GM23248 (cell line): Measurements from ENCODE around the gene AFAP1. TPM values are rescaled to one million over a fixed set of nuclear protein-coding genes. Genes with fewer than 3 reads are reported as not detected.

Experiments used
- DNase-seq: peaks from one replicate; pipeline ENCODE4 v3.0.0-alpha.2; 2015
- H2AFZ ChIP-seq: fragments of 200-600 bp; sonication (generic); 2 replicates; pipeline ENCODE4 v1.6.1; 2016; ENCODE audit warnings: antibody characterized with exemption
- H3F3A ChIP-seq: fragments of 200-600 bp; sonication (generic); 2 replicates; pipeline ENCODE4 v1.6.1; 2016; ENCODE audit warnings: mild to moderate bottlenecking, antibody characterized with exemption, mixed run types; ENCODE audit not compliant: insufficient read depth
- H3K27ac ChIP-seq: fragments of 200-600 bp; sonication (generic); 2 replicates; pipeline ENCODE4 v1.5.1; 2016; ENCODE audit warnings: mild to moderate bottlenecking
- H3K27me3 ChIP-seq: fragments of 200-600 bp; sonication (generic); replicated peaks from 2 replicates; pipeline ENCODE4 v1.6.1; 2016; ENCODE audit warnings: mild to moderate bottlenecking; ENCODE audit not compliant: insufficient read depth
- H3K36me3 ChIP-seq: fragments of 200-600 bp; sonication (generic); 2 replicates; pipeline ENCODE4 v1.6.1; 2016; ENCODE audit warnings: low read depth, mild to moderate bottlenecking
- H3K4me1 ChIP-seq: fragments of 200-600 bp; sonication (generic); 2 replicates; pipeline ENCODE4 v1.6.1; 2016; ENCODE audit warnings: mild to moderate bottlenecking; ENCODE audit not compliant: insufficient read depth
- H3K4me2 ChIP-seq: fragments of 200-600 bp; sonication (generic); one replicate; pipeline ENCODE4 v1.6.1; 2016; ENCODE audit warnings: mild to moderate bottlenecking; ENCODE audit not compliant: unreplicated experiment
- H3K4me3 ChIP-seq: fragments of 200-600 bp; sonication (generic); 2 replicates; pipeline ENCODE4 v1.5.1; 2016; ENCODE audit warnings: mild to moderate bottlenecking
- H3K79me2 ChIP-seq: fragments of 200-600 bp; sonication (generic); 2 replicates; pipeline ENCODE4 v1.6.1; 2016; ENCODE audit warnings: mild to moderate bottlenecking; ENCODE audit not compliant: insufficient read depth
- H3K9ac ChIP-seq: fragments of 200-600 bp; sonication (generic); 2 replicates; pipeline ENCODE4 v1.6.1; 2016; ENCODE audit warnings: mild to moderate bottlenecking
- H3K9me2 ChIP-seq: fragments of 200-600 bp; sonication (generic); 2 replicates; pipeline ENCODE4 v1.6.1; 2016; ENCODE audit warnings: mixed run types, mild to moderate bottlenecking, moderate library complexity; ENCODE audit not compliant: insufficient read depth
- H3K9me3 ChIP-seq: fragments of 200-600 bp; sonication (generic); one replicate; pipeline ENCODE4 v1.6.1; 2017; ENCODE audit warnings: low read depth
- H4K20me1 ChIP-seq: fragments of 200-600 bp; sonication (generic); 2 replicates; pipeline ENCODE4 v1.6.0; 2016; ENCODE audit not compliant: insufficient read depth
- EZH2 ChIP-seq: fragments of 200-600 bp; sonication (generic); IDR thresholded peaks from 2 replicates; pipeline ENCODE4 v1.6.1; 2018; ENCODE audit warnings: antibody characterized with exemption, mild to moderate bottlenecking; ENCODE audit not compliant: insufficient read depth, poor library complexity, severe bottlenecking
- EZH2phosphoT487 ChIP-seq: fragments of 200-600 bp; sonication (generic); IDR thresholded peaks from 2 replicates; pipeline ENCODE4 v1.6.1; 2018; ENCODE audit warnings: antibody characterized with exemption, moderate library complexity, mild to moderate bottlenecking, low read depth; ENCODE audit not compliant: insufficient read depth
- WGBS, 2 experiments: methylation state at CpG; one replicate each; pipeline ENCODE4 v1.1.6; 2015 to 2017; ENCODE audit warnings: low lambda C conversion rate in 2 of 2, low coverage in 1 of 2; ENCODE audit errors: missing lambda C conversion rate in 2 of 2; 5-methylcytosine and 5-hydroxymethylcytosine counted together
- in situ Hi-C: fragments of 300-500 bp; cut with MboI; formaldehyde crosslinking; loops from 2 replicates; pipeline ENCODE4 v1.15.0; 2020
- polyA plus RNA-seq: library from polyadenylated mRNA; unstranded; fragments of >200 nt; fragmentation: Nextera tagmentation; extraction: Ambion mirVana; gene quantifications from 2 replicates; pipeline ENCODE4 v1.2.1, GENCODE V29; 2016
- total RNA-seq: library from RNA; depleted of rRNA; stranded (reverse); fragments of >200 nt; shearing (Covaris generic); gene quantifications from 2 replicates; pipeline ENCODE4 v1.2.3, GENCODE V29; 2014

The AFAP1 gene
- total and polyA plus RNA-seq, 2 experiments from 2014 or later: 54.4 to 103 TPM

GRCh38 chr4:7985891-7986441, 46.3 kb upstream of the AFAP1 start:
- no peaks in the 10 kb centered on the region; the same call in 1 of the 2 replicates for H3F3A ChIP-seq
- H3K4me1 ChIP-seq: peaks cover 14% of the 10 kb centered on the region
- no peaks in the 10 kb centered on the region for H3K9me2 ChIP-seq
- TF ChIP-seq EZH2phosphoT487: no peak
- TF ChIP-seq EZH2: no peak
- H3K9me3 ChIP-seq: no peaks in the 10 kb centered on the region
- no peak overlapping the region for H3K4me3 ChIP-seq
- in situ Hi-C loops: loop anchor here (10.0 kb wide), 1 partner anchor 181 kb away; no protein-coding TSS in a partner anchor
- 0 out of 2 replicates have a peak, but pooled peaks cover 5% of the 10 kb centered on the region for H3K79me2 ChIP-seq
- DNase-seq: no peak
- H3K36me3 ChIP-seq: no peaks in the 10 kb centered on the region
- H4K20me1 ChIP-seq: no peaks in the 10 kb centered on the region
- H2AFZ ChIP-seq: no peak overlapping the region
- H3K4me2 ChIP-seq: no peak overlapping the region
- WGBS, 2 experiments: 71 to 73% methylated on average over 21 of the region's 21 CpGs
- H3K9ac ChIP-seq: no peak overlapping the region
- H3K27ac ChIP-seq: no peak overlapping the region
- no peaks in the 10 kb centered on the region for H3K27me3 ChIP-seq

- Histone ChIP-seq H3K79me2 (0 out of 2 replicates have a peak, but pooled peaks cover 5% of the 10 kb centered on the region), H3K36me3 (no peaks in the 10 kb centered on the region), H3K27me3 (no peaks in the 10 kb centered on the region), H3F3A (no peaks in the 10 kb centered on the region; the same call in 1 of the 2 replicates), H3K27ac (no peak overlapping the region), H4K20me1 (no peaks in the 10 kb centered on the region), H3K4me1 (peaks cover 14% of the 10 kb centered on the region), H3K4me2 (no peak overlapping the region), H3K4me3 (no peak overlapping the region), H3K9me2 (no peaks in the 10 kb centered on the region), H3K9me3 (no peaks in the 10 kb centered on the region), H3K9ac (no peak overlapping the region), H2AFZ (no peak overlapping the region)
- in situ Hi-C loops: loop anchor here (10.0 kb wide), 1 partner anchor 180 kb away; no protein-coding TSS in a partner anchor
- TF ChIP-seq EZH2phosphoT487 (no peak), EZH2 (no peak)
- DNase-seq: no peak
- 82 to 90% methylated on average over 12 of the region's 12 CpGs for WGBS, 2 experiments
Measured at GRCh38 chr4:7985072-7985471, 45.4 kb upstream of the AFAP1 start.

- WGBS, 2 experiments: 78 to 83% methylated on average over 31 of the region's 31 CpGs
- no peak overlapping the region for H3K4me2 ChIP-seq
- peaks cover 7% of the 10 kb centered on the region; the same call in 1 of the 2 replicates for H3F3A ChIP-seq
- H3K79me2 ChIP-seq: 0 out of 2 replicates have a peak, but pooled peaks cover 5% of the 10 kb centered on the region
- peaks cover 20% of the 10 kb centered on the region for H3K4me1 ChIP-seq
- in situ Hi-C loops: loop anchor here (10.0 kb wide), 1 partner anchor 180 kb away; no protein-coding TSS in a partner anchor
- TF ChIP-seq EZH2: no peak
- no peak for TF ChIP-seq EZH2phosphoT487
- no peaks in the 10 kb centered on the region for H3K36me3 ChIP-seq
- DNase-seq: no peak
- no peak overlapping the region for H3K27ac ChIP-seq
- no peaks in the 10 kb centered on the region for H4K20me1 ChIP-seq
- H3K9me3 ChIP-seq: no peaks in the 10 kb centered on the region
- no peaks in the 10 kb centered on the region for H3K27me3 ChIP-seq
- H2AFZ ChIP-seq: no peak overlapping the region
- no peak overlapping the region for H3K9ac ChIP-seq
- H3K9me2 ChIP-seq: no peaks in the 10 kb centered on the region
- no peak overlapping the region for H3K4me3 ChIP-seq
Measured at GRCh38 chr4:7984286-7984925, 44.7 kb upstream of the AFAP1 start.

- no peak overlapping the region for H3K4me3 ChIP-seq
- H3K27ac ChIP-seq: no peak overlapping the region
- no peaks in the 10 kb centered on the region for H3K9me2 ChIP-seq
- 87 to 94% methylated on average over 17 of the region's 17 CpGs for WGBS, 2 experiments
- peaks cover 7% of the 10 kb centered on the region; the same call in 1 of the 2 replicates for H3F3A ChIP-seq
- TF ChIP-seq EZH2phosphoT487: no peak
- TF ChIP-seq EZH2: no peak
- no peak overlapping the region for H2AFZ ChIP-seq
- H3K9me3 ChIP-seq: no peaks in the 10 kb centered on the region
- no peaks in the 10 kb centered on the region for H3K27me3 ChIP-seq
- DNase-seq: no peak
- 0 out of 2 replicates have a peak, but pooled peaks cover 5% of the 10 kb centered on the region for H3K79me2 ChIP-seq
- H3K36me3 ChIP-seq: no peaks in the 10 kb centered on the region
- in situ Hi-C loops: loop anchor here (10.0 kb wide), 1 partner anchor 178 kb away; no protein-coding TSS in a partner anchor
- no peak overlapping the region for H3K9ac ChIP-seq
- H3K4me2 ChIP-seq: no peak overlapping the region
- peaks cover 26% of the 10 kb centered on the region for H3K4me1 ChIP-seq
- no peaks in the 10 kb centered on the region for H4K20me1 ChIP-seq
Measured at GRCh38 chr4:7983296-7983695, 43.6 kb upstream of the AFAP1 start.
